Parathyroid adenoma (tissue), 2 donors: ENCODE data around the gene MAN2A2.

Source experiments
- H2AFZ ChIP-seq: fragments of 300-600 bp; sonication (generic); one replicate; pipeline ENCODE4 v1.7.0; 2017; ENCODE audit warnings: antibody characterized with exemption, mild to moderate bottlenecking
- H3K27ac ChIP-seq: fragments of 300-600 bp; sonication (generic); one replicate; pipeline ENCODE4 v1.7.0; 2017
- H3K27me3 ChIP-seq: fragments of 300-600 bp; sonication (generic); one replicate; pipeline ENCODE4 v1.7.0; 2017; ENCODE audit warnings: low read length; ENCODE audit not compliant: control insufficient read depth, insufficient read depth
- H3K36me3 ChIP-seq: fragments of 300-600 bp; sonication (generic); one replicate; pipeline ENCODE4 v1.7.0; 2017; ENCODE audit warnings: low read length; ENCODE audit not compliant: control insufficient read depth, insufficient read depth
- H3K4me1 ChIP-seq: fragments of 300-600 bp; sonication (generic); one replicate; pipeline ENCODE4 v1.7.0; 2017; ENCODE audit warnings: control low read depth
- H3K4me2 ChIP-seq: fragments of 300-600 bp; sonication (generic); one replicate; pipeline ENCODE4 v1.7.0; 2017; ENCODE audit warnings: low read length
- H3K4me3 ChIP-seq: fragments of 300-600 bp; sonication (generic); one replicate; pipeline ENCODE4 v1.7.0; 2017; ENCODE audit warnings: low read depth, low read length
- H3K79me2 ChIP-seq: fragments of 300-600 bp; sonication (generic); one replicate; pipeline ENCODE4 v1.7.0; 2017; ENCODE audit warnings: control low read depth
- H3K9ac ChIP-seq: fragments of 300-600 bp; sonication (generic); one replicate; pipeline ENCODE4 v1.7.0; 2017; ENCODE audit warnings: mild to moderate bottlenecking
- H3K9me3 ChIP-seq: fragments of 300-600 bp; sonication (generic); one replicate; pipeline ENCODE4 v1.7.0; 2017; ENCODE audit warnings: low read length; ENCODE audit not compliant: control insufficient read depth
- CTCF ChIP-seq: fragments of 300-600 bp; sonication (generic); IDR thresholded peaks from one replicate; pipeline ENCODE4 v1.7.0; 2017; ENCODE audit warnings: antibody characterized with exemption, mild to moderate bottlenecking
- donor health status: primary hyperparathyroidism.

MAN2A2 gene

DNA sequence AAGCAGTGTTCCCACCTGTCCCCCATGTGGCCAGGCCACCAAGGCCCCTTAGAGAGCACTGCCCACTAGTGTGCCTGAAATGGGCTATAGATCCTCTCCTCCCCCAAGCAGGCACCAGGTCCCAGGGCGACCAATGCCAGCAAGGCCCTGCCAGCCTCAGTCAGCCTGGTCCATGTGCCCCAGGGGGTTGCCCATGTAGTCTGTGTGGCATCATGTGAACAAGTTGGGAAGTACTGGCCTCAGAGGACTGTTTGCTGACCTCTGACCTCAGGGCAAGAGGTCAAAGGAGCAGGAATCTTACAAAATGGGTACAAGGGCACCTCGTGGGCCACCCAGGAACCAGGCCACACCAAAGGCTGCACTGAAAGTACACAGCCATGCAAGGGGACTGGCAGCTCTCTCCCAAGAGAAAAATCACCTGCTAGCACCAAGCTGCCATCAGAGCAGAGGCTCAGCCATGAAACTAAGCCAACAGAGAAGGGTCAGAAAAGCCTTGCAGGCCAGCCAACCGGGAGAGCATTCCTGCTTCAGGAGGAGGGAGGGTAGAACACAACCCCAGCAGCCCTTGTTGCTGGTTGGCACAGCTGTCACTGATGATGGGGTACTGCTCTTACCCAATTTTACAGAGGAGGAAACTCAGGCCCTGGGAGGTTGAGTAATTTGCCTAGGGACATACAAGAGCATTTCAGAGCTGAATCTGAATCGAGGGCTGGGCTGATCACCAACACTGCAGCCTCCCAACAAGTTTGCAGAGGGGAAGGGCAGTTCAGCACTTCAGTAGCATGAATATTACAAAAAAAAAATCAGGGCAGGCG, 39.9 kb upstream of the MAN2A2 start:
- Histone ChIP-seq H3K4me1 (no peaks in the 10 kb centered on the region), H2AFZ (no peak overlapping the region), H3K9me3 (no peaks in the 10 kb centered on the region), H3K27me3 (no peaks in the 10 kb centered on the region), H3K4me3 (no peak overlapping the region), H3K79me2 (no peaks in the 10 kb centered on the region), H3K4me2 (no peak overlapping the region), H3K27ac (no peak overlapping the region), H3K36me3 (no peaks in the 10 kb centered on the region), H3K9ac (no peak overlapping the region)
- TF ChIP-seq CTCF = no peak

GRCh38 chr15:90863987-90864386, 39.1 kb upstream of the MAN2A2 start:
- H2AFZ ChIP-seq = no peak overlapping the region
- no peaks in the 10 kb centered on the region for H3K4me1 ChIP-seq
- H3K9ac ChIP-seq = no peak overlapping the region
- H3K36me3 ChIP-seq = no peaks in the 10 kb centered on the region
- no peaks in the 10 kb centered on the region for H3K79me2 ChIP-seq
- H3K27me3 ChIP-seq = no peaks in the 10 kb centered on the region
- no peak overlapping the region for H3K4me2 ChIP-seq
- H3K4me3 ChIP-seq = no peak overlapping the region
- H3K9me3 ChIP-seq = no peaks in the 10 kb centered on the region
- no peak for TF ChIP-seq CTCF
- no peak overlapping the region for H3K27ac ChIP-seq

GRCh38 chr15:90864507-90864906, 38.6 kb upstream of the MAN2A2 start:
- Histone ChIP-seq H3K4me3 (no peak overlapping the region), H2AFZ (no peak overlapping the region), H3K79me2 (no peaks in the 10 kb centered on the region), H3K27ac (no peak overlapping the region), H3K27me3 (no peaks in the 10 kb centered on the region), H3K4me1 (peaks cover under 1% of the 10 kb centered on the region), H3K36me3 (no peaks in the 10 kb centered on the region), H3K9ac (no peak overlapping the region), H3K9me3 (no peaks in the 10 kb centered on the region), H3K4me2 (no peak overlapping the region)
- TF ChIP-seq CTCF = no peak

DNA sequence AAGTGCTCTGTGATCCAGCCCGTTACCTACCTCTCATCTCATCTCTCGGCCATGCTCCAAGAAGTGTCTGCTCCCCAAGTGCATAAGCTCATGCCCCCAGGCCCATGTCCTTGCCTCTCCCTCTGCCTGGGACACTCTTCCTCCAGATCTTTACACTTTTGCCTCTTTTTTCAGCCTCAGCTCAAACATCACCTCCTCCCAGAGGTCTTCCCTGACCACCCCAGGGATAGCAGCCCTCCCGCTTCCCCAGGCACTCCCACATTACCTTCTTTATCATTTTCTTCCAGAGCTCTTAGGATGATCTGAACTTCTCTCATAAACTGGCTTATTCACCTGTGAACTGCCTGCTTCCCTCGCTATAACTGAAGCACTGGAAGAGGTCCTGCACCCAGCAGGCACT, 37.4 kb upstream of the MAN2A2 start:
- no peaks in the 10 kb centered on the region for H3K27me3 ChIP-seq
- H3K4me1 ChIP-seq = peaks cover 7% of the 10 kb centered on the region
- no peaks in the 10 kb centered on the region for H3K36me3 ChIP-seq
- H3K79me2 ChIP-seq = no peaks in the 10 kb centered on the region
- H3K4me3 ChIP-seq = no peak overlapping the region
- H3K4me2 ChIP-seq = no peak overlapping the region
- H3K9ac ChIP-seq = no peak overlapping the region
- no peak for TF ChIP-seq CTCF
- H3K27ac ChIP-seq = no peak overlapping the region
- no peaks in the 10 kb centered on the region for H3K9me3 ChIP-seq
- no peak overlapping the region for H2AFZ ChIP-seq

DNA sequence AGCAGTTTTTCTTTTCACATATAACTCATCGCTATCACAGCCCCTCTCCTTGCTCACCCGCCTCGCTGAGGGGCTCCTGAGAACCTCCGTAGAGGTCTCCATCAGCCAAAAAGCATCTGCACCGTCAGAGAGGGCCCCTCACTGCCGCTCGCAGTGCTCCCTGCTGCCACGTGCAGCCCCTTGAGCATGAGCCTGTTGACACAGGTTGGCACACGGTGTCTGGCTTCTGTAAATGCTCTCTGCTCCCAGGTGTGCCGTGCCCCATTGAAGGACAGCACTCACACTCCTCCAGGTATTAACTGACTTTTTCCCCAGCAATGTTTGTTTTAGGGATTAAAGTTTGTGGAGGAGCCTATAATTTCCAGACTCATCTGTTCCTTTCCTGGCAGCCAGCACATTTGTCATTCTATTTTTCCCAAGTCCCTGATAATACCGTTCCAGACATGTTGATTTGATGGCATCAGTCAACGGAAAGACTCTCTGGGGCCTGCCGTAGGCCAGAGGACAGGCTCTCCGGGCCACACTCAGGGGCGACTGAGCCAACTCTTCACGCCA, 36.9 kb upstream of the MAN2A2 start:
- H3K79me2 ChIP-seq = no peaks in the 10 kb centered on the region
- no peak for TF ChIP-seq CTCF
- no peak overlapping the region for H2AFZ ChIP-seq
- H3K4me2 ChIP-seq = no peak overlapping the region
- H3K27ac ChIP-seq = no peak overlapping the region
- no peaks in the 10 kb centered on the region for H3K27me3 ChIP-seq
- H3K4me1 ChIP-seq = peaks cover 7% of the 10 kb centered on the region
- no peaks in the 10 kb centered on the region for H3K36me3 ChIP-seq
- no peaks in the 10 kb centered on the region for H3K9me3 ChIP-seq
- H3K4me3 ChIP-seq = no peak overlapping the region
- no peak overlapping the region for H3K9ac ChIP-seq
